Heart left ventricle (tissue), 13 donors: ENCODE measurements around the gene DRD4.

Experiments used
- POLR2A ChIP-seq, 2 donors: fragments of 450-650 bp; IDR thresholded peaks; one replicate each; pipeline ENCODE4 v1.6.1; 2017; ENCODE audit warnings: antibody characterized with exemption in 2 of 2, mild to moderate bottlenecking in 2 of 2, moderate library complexity in 2 of 2
- TF ChIP-seq, protein P1 (sequence below), 12 donors: fragments of 200-600 bp; sonication (generic) in 4 of 12; IDR thresholded peaks; one replicate each; pipeline versions ENCODE4 v1.5.0 to v1.8.0; 2018 to 2022; ENCODE audit warnings: antibody characterized with exemption in 12 of 12, mild to moderate bottlenecking in 5 of 12
- donor health status: ischemic (EF 13 %, LVEDD 7.1; RV severe dilation, severe dysfunction).
- donor health status: DM: no; HTN: yes; CAD: no.
- donor health status: DM: no; HTN: no; CAD: no.
- donor health status: ischemic (EF 25% LVEDD 6.9; RV normal size, moderate dysfunction).
- donor health status: ischemic (EF 25% LVEDD 5.7; RV mildly dilated, moderate dysfunction).
- donor health status: ischemic (EF 35%, LVEDD 5.7; RV mildly dilated, moderate dysfunction).
- donor health status: nonischemic (EF 11% LVEDD 7.7; RV severe dilation, severe dysfunction).
- donor health status: DM: yes; HTN: yes; CAD: no.
- donor health status: PGD.
- donor health status: ischemic (EF 29% LVEDD 5.4; RV normal size, mild dysfunction).
- donor health status: nonischemic (EF 23%, LVEDD 6.1; RV moderate dilation, normal function).

DNA sequence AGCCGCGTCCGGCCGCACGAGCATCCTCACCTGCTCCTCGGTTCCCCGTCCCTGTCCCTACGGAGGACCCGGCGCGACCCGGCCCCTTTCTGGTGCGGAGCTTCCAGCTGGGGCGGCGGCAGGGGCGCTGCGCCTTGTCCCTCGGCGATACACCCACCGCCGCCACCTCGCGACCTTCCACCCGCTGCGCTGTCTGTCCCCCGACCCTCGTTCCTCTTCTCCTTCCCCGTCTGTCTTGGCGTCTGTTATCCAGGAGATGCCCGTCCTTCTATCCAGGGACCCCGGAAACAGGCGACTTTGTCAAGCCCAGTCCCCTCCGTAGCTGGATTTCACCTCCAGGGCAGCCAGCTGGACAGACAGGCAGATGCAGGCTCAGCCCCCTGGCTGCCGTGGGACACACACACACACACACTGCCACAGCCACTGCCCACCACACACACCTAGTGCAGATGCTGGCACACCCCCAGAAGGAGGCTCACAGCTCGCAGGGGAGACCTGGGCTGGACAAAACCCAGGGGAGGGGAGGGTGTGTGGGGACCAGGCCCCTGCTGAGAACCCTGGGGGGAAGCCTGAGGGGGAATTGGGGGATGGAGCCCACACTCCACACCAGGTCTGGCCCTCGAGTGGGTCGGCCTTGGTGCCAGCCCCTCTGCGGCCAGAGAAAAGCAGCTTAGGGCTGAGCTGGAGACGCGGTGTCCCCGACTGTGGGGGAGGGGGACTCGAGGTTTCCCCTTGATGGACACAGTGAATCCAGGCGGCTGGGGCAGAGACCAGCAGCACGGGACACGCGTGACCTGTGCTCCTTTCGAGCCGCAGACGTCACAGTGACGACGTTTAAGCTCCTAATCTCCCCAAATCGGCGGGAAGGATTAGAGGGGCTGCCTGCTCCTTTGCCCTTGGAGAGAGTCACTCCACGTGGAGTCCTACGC is 788 bp downstream of the DRD4 start:
- TF ChIP-seq, protein P1, sequence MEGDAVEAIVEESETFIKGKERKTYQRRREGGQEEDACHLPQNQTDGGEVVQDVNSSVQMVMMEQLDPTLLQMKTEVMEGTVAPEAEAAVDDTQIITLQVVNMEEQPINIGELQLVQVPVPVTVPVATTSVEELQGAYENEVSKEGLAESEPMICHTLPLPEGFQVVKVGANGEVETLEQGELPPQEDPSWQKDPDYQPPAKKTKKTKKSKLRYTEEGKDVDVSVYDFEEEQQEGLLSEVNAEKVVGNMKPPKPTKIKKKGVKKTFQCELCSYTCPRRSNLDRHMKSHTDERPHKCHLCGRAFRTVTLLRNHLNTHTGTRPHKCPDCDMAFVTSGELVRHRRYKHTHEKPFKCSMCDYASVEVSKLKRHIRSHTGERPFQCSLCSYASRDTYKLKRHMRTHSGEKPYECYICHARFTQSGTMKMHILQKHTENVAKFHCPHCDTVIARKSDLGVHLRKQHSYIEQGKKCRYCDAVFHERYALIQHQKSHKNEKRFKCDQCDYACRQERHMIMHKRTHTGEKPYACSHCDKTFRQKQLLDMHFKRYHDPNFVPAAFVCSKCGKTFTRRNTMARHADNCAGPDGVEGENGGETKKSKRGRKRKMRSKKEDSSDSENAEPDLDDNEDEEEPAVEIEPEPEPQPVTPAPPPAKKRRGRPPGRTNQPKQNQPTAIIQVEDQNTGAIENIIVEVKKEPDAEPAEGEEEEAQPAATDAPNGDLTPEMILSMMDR (IDR thresholded peaks at IDR 0.05), result no peak
- TF ChIP-seq POLR2A (IDR thresholded peaks at IDR 0.05), result no peak
